Esophagus squamous epithelium (tissue), 5 donors: ENCODE results near the gene PTPRN2. TPM values are rescaled to one million over a fixed set of nuclear protein-coding genes. Genes with fewer than 3 reads are reported as not detected.

Source experiments
- DNase-seq: peaks from one replicate; lab custom pipeline; 2025; lab: John Stamatoyannopoulos, UW
- H3K27ac ChIP-seq, 4 donors: fragments of 200-600 bp; sonication (generic); one replicate each; pipeline ENCODE4 v1.5.1; 2016 to 2019; ENCODE audit warnings: mild to moderate bottlenecking in 1 of 4
- H3K27me3 ChIP-seq, 4 donors: fragments of 200-600 bp; sonication (generic); 1 replicate in 3 of 4; 2 replicates in 1 of 4; pipeline versions ENCODE4 v1.5.1 to v1.6.0; 2017 to 2021; ENCODE audit warnings: antibody characterized with exemption in 1 of 4
- H3K36me3 ChIP-seq, 3 donors: fragments of 200-600 bp; sonication (generic); one replicate each; pipeline ENCODE4 v1.5.1; 2016 to 2019
- H3K4me1 ChIP-seq, 3 donors: fragments of 200-600 bp; sonication (generic); one replicate each; pipeline ENCODE4 v1.5.1; 2017 to 2019
- H3K4me3 ChIP-seq, 4 donors: fragments of 200-600 bp; sonication (generic); 1 replicate in 3 of 4; 2 replicates in 1 of 4; pipeline ENCODE4 v1.5.1; 2016 to 2019; ENCODE audit warnings: mild to moderate bottlenecking in 2 of 4, moderate library complexity in 1 of 4
- H3K9me3 ChIP-seq, 3 donors: fragments of 200-600 bp; sonication (generic); one replicate each; pipeline ENCODE4 v1.5.1; 2016 to 2019
- CTCF ChIP-seq, 6 experiments: fragments of 450-650 bp in 4 of 6; fragments of 200-600 bp in 2 of 6; sonication (generic) in 2 of 6; IDR thresholded peaks; one replicate each; pipeline ENCODE4 v1.5.1; 2016 to 2019; ENCODE audit warnings: antibody characterized with exemption in 6 of 6, mild to moderate bottlenecking in 4 of 6, moderate library complexity in 4 of 6
- POLR2A ChIP-seq, 4 donors: fragments of 450-650 bp; IDR thresholded peaks; one replicate each; pipeline ENCODE4 v1.6.1; 2017; ENCODE audit warnings: antibody characterized with exemption in 4 of 4, mild to moderate bottlenecking in 4 of 4, moderate library complexity in 3 of 4
- WGBS, 2 donors: methylation state at CpG; one replicate each; pipeline ENCODE4 v1.1.5; 2018; 5-methylcytosine and 5-hydroxymethylcytosine counted together
- intact Hi-C: fragments of 100-400 bp; cut with DNase I; formaldehyde crosslinking; loops from one replicate; pipeline ENCODE4 v1.15.0; 2022
- total RNA-seq, 4 donors: library from RNA; depleted of rRNA; stranded (reverse); fragments of >200 nt; gene quantifications; one replicate each; pipeline ENCODE4 v1.1.0, GENCODE V29; 2016
- donor health status: DM: yes; HTN: yes; CAD: no.

PTPRN2 gene
- total RNA-seq, 4 donors from 2014 or later = 0.38 to 2.7 (median 1.0) TPM

GRCh38 chr7:158283016-158283974, 304.3 kb downstream of the PTPRN2 start:
- Histone ChIP-seq H3K36me3 (no peaks in the 10 kb centered on the region), H3K4me1 (peaks cover 0 to 5% (median 3%) of the 10 kb centered on the region in 3 donors), H3K4me3 (no peak overlapping the region), H3K9me3 (peaks cover 0 to 16% (median 6%) of the 10 kb centered on the region in 3 donors), H3K27ac (no peak overlapping the region), H3K27me3 (no peaks in the 10 kb centered on the region)
- TF ChIP-seq POLR2A (IDR thresholded peaks at IDR 0.05) = no peak
- no peak for TF ChIP-seq CTCF (IDR thresholded peaks at IDR 0.05)
- WGBS, 2 donors = 83 to 86% methylated on average over 15 to 22 of the region's 32 CpGs
- DNase-seq = no peak
- intact Hi-C loops = no loop called here

- Histone ChIP-seq H3K4me1 (peaks cover 0 to 5% (median 3%) of the 10 kb centered on the region in 3 donors), H3K9me3 (peaks cover 0 to 8% (median 6%) of the 10 kb centered on the region in 3 donors), H3K27ac (no peak overlapping the region), H3K36me3 (no peaks in the 10 kb centered on the region), H3K27me3 (no peaks in the 10 kb centered on the region), H3K4me3 (no peak overlapping the region)
- DNase-seq = no peak
- TF ChIP-seq CTCF (IDR thresholded peaks at IDR 0.05) (no peak), POLR2A (IDR thresholded peaks at IDR 0.05) (no peak)
- 74 to 76% methylated on average over 12 to 20 of the region's 24 CpGs for WGBS, 2 donors
- intact Hi-C loops = no loop called here
Measured at GRCh38 chr7:158282461-158283001, 305.1 kb downstream of the PTPRN2 start.

- Histone ChIP-seq H3K4me1 (peaks cover 0 to 5% (median 3%) of the 10 kb centered on the region in 3 donors), H3K4me3 (no peak overlapping the region), H3K9me3 (peaks cover 0 to 5% (median 0%) of the 10 kb centered on the region in 3 donors), H3K36me3 (no peaks in the 10 kb centered on the region), H3K27ac (no peak overlapping the region), H3K27me3 (no peaks in the 10 kb centered on the region)
- TF ChIP-seq CTCF (IDR thresholded peaks at IDR 0.05) (no peak), POLR2A (IDR thresholded peaks at IDR 0.05) (no peak)
- no peak for DNase-seq
- WGBS, 2 donors = 60 to 63% methylated on average over 7 to 8 of the region's 8 CpGs
- intact Hi-C loops = no loop called here
Measured at GRCh38 chr7:158281441-158281840, 306.2 kb downstream of the PTPRN2 start.

GRCh38 chr7:158280448-158281144, 307.0 kb downstream of the PTPRN2 start:
- no peak for TF ChIP-seq POLR2A (IDR thresholded peaks at IDR 0.05)
- no peak for TF ChIP-seq CTCF (IDR thresholded peaks at IDR 0.05)
- H3K27ac ChIP-seq = no peak overlapping the region
- intact Hi-C loops = no loop called here
- no peaks in the 10 kb centered on the region for H3K9me3 ChIP-seq
- no peak for DNase-seq
- H3K27me3 ChIP-seq = no peaks in the 10 kb centered on the region
- H3K4me1 ChIP-seq = peaks cover 0 to 5% (median 3%) of the 10 kb centered on the region in 3 donors
- H3K36me3 ChIP-seq = no peaks in the 10 kb centered on the region
- no peak overlapping the region for H3K4me3 ChIP-seq
- 90 to 91% methylated on average over 25 to 27 of the region's 29 CpGs for WGBS, 2 donors
